Measurements from ENCODE around the gene TUSC2. TPM values are rescaled to one million over a fixed set of nuclear protein-coding genes. Genes with fewer than 3 reads are reported as not detected.

TUSC2 gene
- total RNA-seq, 1 experiment from 2014 or later, result 34.0 TPM

DNA sequence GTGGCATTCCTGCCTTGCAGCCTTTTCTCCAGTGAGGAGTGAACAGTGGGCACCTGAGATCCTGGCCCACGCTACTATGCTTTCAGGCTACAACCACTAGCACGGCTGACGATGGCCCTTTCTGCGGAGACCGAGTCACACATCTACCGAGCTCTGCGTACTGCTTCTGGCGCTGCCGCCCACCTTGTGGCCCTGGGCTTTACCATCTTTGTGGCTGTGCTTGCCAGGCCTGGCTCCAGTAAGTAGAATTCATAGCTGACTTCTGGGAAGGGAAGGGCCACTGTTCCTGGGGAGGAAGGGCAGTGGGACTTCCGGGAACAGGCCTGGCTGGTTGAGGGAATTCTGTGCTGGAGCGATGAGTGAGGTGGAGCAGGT, 23.3 kb upstream of the TUSC2 start:
- peak overlapping the region; percentile 70 for H3K27ac ChIP-seq (ENCODE audit: low read depth, low read length)
- H3K27me3 ChIP-seq (ENCODE audit: insufficient read depth, low read length), result no peaks in the 10 kb centered on the region
- peaks cover 32% of the 10 kb centered on the region for H3K79me2 ChIP-seq (ENCODE audit: insufficient read depth, low read length)
- CTCF ChIA-PET, result no interaction called here
- H2AFZ ChIP-seq (ENCODE audit: low read depth, low read length, poor library complexity, severe bottlenecking), result no peak overlapping the region
- H3K4me3 ChIP-seq (replicated peaks in 1 of 2; ENCODE audit: low read depth in 1 of 2, low read length in 2 of 2), result peak overlapping the region; percentile 73 to 83
- H4K20me1 ChIP-seq (ENCODE audit: insufficient read depth), result no peaks in the 10 kb centered on the region
- RAD21 ChIA-PET (ENCODE audit: low non-redundant PET in 1 of 2, low total read pairs in 2 of 2, uncharacterized antibody in 2 of 2, unreplicated experiment in 2 of 2), result no interaction called here
- BruUV-seq (replicated peaks), result no TSS peak
- peak overlapping the region; percentile 91 for H3K4me2 ChIP-seq (ENCODE audit: low read length)
- H3K9ac ChIP-seq (ENCODE audit: low read length), result peak overlapping the region; percentile 72
- no peaks in the 10 kb centered on the region for H3K9me2 ChIP-seq (ENCODE audit: insufficient read depth)
- peaks cover 3 to 35% of the 10 kb centered on the region in 2 experiments; a peak in 3 of 4 replicates for H3K4me1 ChIP-seq (ENCODE audit: control insufficient read depth in 1 of 2, insufficient read depth in 2 of 2, low read length in 2 of 2)
- no peaks in the 10 kb centered on the region for H3K9me3 ChIP-seq (ENCODE audit: control insufficient read depth in 1 of 2, insufficient read depth in 1 of 2, low read depth in 1 of 2, low read length in 2 of 2)
- intact Hi-C loops (cut with micrococcal nuclease), result loop anchor here (1.0 to 10.0 kb wide), 2 partner anchors 8 to 1033 kb away; partner anchors contain the start of genes MANF and TMEM115
- peaks cover 7 to 31% of the 10 kb centered on the region in 2 experiments; a peak in 2 of 4 replicates for H3K36me3 ChIP-seq (ENCODE audit: control insufficient read depth in 1 of 2, insufficient read depth in 2 of 2, low read length in 2 of 2)
- TF ChIP-seq ELF1 (IDR thresholded peaks at IDR 0.05; ENCODE audit: borderline replicate concordance, low read depth) (no peak), POLR2A (IDR thresholded peaks at IDR 0.05; ENCODE audit: borderline replicate concordance, extremely low read depth, insufficient read depth, insufficient read length) (no peak)
- TF ChIP-seq, protein P1, sequence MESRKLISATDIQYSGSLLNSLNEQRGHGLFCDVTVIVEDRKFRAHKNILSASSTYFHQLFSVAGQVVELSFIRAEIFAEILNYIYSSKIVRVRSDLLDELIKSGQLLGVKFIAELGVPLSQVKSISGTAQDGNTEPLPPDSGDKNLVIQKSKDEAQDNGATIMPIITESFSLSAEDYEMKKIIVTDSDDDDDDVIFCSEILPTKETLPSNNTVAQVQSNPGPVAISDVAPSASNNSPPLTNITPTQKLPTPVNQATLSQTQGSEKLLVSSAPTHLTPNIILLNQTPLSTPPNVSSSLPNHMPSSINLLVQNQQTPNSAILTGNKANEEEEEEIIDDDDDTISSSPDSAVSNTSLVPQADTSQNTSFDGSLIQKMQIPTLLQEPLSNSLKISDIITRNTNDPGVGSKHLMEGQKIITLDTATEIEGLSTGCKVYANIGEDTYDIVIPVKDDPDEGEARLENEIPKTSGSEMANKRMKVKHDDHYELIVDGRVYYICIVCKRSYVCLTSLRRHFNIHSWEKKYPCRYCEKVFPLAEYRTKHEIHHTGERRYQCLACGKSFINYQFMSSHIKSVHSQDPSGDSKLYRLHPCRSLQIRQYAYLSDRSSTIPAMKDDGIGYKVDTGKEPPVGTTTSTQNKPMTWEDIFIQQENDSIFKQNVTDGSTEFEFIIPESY (IDR thresholded peaks at IDR 0.05; ENCODE audit: extremely low read depth, insufficient replicate concordance, low read length), result no peak
- TF ChIP-seq, protein P2, sequence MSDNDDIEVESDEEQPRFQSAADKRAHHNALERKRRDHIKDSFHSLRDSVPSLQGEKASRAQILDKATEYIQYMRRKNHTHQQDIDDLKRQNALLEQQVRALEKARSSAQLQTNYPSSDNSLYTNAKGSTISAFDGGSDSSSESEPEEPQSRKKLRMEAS (IDR thresholded peaks at IDR 0.05), result no peak
- DNase-seq (ENCODE audit: low read depth, low spot score), result no peak
- peak; percentile 3; the same call in 1 of the 2 replicates for ATAC-seq
- POLR2A ChIA-PET, result interaction anchor here (0.6 to 2.2 kb wide), 4 partner anchors 11 to 76 kb away, joined by 3 to 21 read pairs (median 7); partner anchors contain the start of genes RASSF1 and TUSC2
